HG03139 (cell line): ENCODE measurements around the gene SUPT3H.

Experiments
- ATAC-seq: cut with Tn5 transposase; IDR thresholded peaks from one replicate; pipeline ENCODE4 v1.9.1; 2021; ENCODE audit not compliant: unreplicated experiment

The SUPT3H gene

GRCh38 chr6:44855562-44856411, 521.9 kb downstream of the SUPT3H start:
- no peak for ATAC-seq

- no peak for ATAC-seq
Measured at GRCh38 chr6:44854712-44855443, 522.9 kb downstream of the SUPT3H start.

DNA sequence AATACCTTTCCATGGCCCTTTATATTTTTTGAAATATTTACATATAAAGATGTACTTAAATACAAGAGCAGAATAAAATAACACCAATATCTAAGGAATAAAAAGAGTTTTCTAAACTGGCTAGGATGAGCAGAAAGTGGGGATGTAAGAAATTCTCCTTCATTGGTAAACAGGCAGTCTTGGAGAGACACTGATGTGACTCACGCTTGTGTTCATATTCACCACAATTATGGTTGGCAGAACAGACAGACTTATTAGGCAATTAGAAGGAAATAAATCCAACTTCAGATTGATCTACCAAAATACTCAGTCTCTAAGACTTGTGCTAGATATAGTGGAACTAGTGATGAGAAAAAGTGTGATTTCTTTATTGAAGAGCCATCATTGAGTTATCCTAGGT, 526.6 kb downstream of the SUPT3H start:
- no peak for ATAC-seq

DNA sequence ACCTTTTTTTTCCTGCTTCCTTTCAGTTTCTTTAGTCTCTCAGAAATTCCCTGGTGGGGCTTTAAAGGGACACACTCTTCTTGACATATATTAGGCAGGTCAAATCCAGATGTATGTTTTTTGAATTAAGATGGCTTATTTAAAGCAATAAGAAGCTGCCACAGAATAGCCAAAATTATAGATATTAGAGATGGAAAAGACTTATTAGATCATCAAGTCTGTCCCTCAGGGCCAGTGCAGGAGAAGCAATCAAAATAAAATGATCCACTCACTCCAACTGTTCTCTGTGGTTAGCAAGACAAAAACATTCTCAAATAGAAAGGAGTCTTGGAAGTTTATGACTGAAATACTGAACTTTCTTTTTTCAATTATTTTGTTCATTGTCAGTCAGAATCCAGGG, 527.4 kb downstream of the SUPT3H start:
- no peak for ATAC-seq

DNA sequence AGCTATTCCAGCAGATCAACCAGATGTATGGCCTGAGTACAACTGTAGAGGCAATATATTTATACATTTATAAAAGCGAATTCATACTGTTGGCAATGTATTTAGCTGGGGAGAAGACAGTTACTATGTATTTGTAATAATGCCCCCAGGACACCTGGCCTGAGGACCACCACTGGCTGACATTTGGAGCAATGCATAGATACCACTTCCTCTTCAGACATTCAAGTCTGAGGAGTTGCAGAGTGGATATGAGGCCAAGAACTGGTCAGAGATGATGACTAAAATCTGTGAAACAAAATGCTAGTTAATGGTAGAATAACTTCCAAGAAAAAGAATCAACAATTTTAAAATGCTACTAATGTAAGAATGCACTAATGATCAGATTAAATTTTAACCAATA, 527.9 kb downstream of the SUPT3H start:
- no peak for ATAC-seq

DNA sequence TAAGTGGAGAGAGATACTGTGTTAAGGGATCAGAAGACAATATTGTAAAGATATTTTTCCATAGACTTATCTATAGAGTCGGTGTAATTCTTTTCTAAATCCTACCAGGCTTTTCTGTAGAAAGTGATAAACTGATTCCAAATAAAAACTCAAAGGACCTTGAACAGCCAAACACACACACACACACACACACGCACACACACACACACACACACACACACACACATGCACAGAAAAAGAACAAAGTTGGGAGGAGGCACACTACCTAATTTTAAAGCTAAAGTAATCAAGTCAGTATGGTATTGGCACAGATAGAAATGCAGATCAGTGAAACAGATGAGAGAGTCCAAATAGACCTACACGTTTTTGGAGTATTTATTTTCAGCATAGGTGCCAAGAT, 534.0 kb downstream of the SUPT3H start:
- ATAC-seq, result no peak

DNA sequence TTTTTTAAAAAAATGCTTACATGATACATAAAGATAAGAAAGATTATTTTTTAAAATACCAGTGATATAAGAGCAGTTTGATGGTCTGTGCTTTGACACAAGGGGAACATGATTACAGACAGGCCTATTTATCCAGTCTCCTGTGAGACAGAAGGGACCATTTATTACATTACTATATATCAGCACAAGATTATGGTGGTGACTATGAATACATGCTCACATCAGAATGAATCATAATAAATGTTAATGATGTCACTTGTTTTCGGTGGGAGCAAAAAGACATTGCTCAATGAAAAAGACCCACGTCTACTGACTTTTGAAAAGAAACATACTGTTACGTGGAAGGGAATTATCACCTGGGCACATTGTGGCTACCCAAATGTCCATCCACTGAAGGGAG, 535.1 kb downstream of the SUPT3H start:
- ATAC-seq, result no peak

- ATAC-seq, result no peak
Measured at GRCh38 chr6:44841829-44842228, 535.9 kb downstream of the SUPT3H start.

- no peak for ATAC-seq
Measured at GRCh38 chr6:44837741-44838140, 540.0 kb downstream of the SUPT3H start.

- ATAC-seq, result no peak
Measured at GRCh38 chr6:44837255-44837654, 540.5 kb downstream of the SUPT3H start.

- no peak for ATAC-seq
Measured at GRCh38 chr6:44833248-44833647, 544.5 kb downstream of the SUPT3H start.

DNA sequence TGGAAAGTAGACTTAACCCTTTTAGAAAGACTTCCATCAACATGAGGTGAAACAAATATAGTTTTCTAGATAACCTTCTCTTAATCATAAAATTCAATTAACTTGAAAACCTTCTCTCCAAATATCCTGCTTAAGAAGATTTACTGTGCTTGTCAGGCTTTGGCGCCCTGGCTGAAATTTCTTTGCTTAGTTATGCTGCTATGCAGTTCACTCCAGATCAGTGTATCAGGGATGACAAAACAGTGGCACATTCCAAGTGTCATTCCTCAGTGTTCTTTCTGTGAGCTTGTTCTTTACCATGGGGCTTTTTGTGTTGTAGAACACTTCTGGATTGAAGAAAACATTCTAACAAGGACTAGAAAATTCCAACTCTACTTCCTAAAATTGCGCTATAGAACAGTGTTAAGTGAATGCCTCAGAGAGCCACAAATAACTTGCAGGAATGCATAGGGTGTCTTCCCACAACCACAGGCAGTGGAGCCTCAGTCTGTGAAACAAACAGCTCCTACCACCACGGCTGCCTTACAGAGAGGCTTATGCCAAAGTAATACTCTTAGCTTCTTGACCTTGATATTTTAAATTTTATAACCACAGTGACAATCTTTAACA, 546.6 kb downstream of the SUPT3H start:
- no peak for ATAC-seq

GRCh38 chr6:44829836-44830235, 547.9 kb downstream of the SUPT3H start:
- no peak for ATAC-seq

DNA sequence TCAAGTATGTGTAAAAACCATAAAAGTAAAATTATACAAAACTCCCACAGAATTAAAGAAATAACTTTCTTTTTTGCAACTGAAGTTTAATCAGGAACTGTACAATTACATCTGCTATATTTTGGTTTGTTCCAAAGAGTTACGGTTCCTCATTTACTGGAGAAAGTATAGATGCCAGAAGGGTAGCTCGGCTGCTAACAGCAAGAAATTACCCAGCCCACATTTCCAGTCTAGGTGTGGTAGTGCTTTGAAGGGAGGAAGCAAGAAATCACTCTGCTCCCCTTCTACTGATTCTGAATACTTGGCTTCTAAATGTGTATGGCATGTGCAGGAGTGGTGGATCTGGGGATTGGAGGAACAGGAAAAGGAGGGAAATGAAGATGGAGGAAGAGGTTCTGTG, 549.0 kb downstream of the SUPT3H start:
- no peak for ATAC-seq

- no peak for ATAC-seq
Measured at GRCh38 chr6:44826025-44826676, 551.6 kb downstream of the SUPT3H start.

- no peak for ATAC-seq
Measured at GRCh38 chr6:44825273-44825672, 552.5 kb downstream of the SUPT3H start.

DNA sequence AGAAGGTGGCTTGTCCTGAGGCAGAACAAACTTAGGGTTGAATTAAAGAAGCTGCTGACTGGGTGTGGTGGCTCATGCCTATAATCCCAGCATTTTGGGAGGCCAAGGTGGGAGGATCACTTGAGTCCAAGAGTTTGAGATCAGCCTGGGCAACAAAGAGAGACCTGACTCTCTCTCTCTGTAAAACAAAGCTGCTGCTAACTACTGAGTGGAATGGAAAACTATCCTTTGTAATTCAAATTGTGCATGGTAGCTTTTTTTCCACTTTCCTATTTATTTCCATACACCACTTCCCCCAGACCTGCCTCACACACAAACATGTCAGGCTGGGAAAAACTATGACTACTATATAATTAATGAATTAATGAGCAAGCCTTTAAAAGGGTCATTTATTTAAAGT, 553.2 kb downstream of the SUPT3H start:
- no peak for ATAC-seq

GRCh38 chr6:44820759-44821158, 557.0 kb downstream of the SUPT3H start:
- no peak for ATAC-seq

GRCh38 chr6:44820321-44820720, 557.4 kb downstream of the SUPT3H start:
- no peak for ATAC-seq

DNA sequence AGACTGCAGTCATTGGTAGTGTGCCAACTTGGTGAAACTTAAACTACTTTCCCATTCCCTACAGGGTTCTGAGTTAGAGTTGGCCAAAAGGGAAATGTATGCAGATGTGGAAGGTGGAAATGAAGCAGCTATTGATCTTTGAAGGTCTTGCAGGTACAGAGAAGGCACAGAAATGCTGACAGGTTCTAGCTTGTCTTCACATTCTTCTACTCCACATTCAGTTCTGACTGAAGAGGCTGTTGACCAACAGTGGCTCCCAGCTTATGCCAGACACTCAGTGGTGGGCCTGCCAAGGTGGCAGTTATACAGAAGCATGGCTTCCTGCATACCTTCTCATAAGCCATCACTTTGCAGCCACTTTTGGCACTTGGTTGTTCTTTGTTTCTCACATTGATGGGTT, 566.3 kb downstream of the SUPT3H start:
- no peak for ATAC-seq

GRCh38 chr6:44809258-44809657, 568.5 kb downstream of the SUPT3H start:
- ATAC-seq, result no peak
